H9 (cell line): Measurements from ENCODE around the gene LRRC14B. TPM values are rescaled to one million over a fixed set of nuclear protein-coding genes. Genes with fewer than 3 reads are reported as not detected.

Experiments used
- DNase-seq: peaks from one replicate; pipeline ENCODE4 v3.0.0-alpha.2; 2017
- H2AFZ ChIP-seq: one replicate; pipeline ENCODE4 v1.6.1; 2013; ENCODE audit warnings: mild to moderate bottlenecking, low read length, control low read depth, moderate library complexity
- H2AK5ac ChIP-seq: 2 replicates; pipeline ENCODE4 v1.6.1; 2013; ENCODE audit warnings: low read length, control low read depth, mixed read lengths; ENCODE audit not compliant: insufficient read length
- H2BK120ac ChIP-seq: one replicate; pipeline ENCODE4 v1.6.1; 2013; ENCODE audit warnings: low read depth, mild to moderate bottlenecking, low read length, control low read depth, inconsistent platforms; ENCODE audit not compliant: poor library complexity, severe bottlenecking
- H2BK12ac ChIP-seq: 2 replicates; pipeline ENCODE4 v1.6.1; 2013; ENCODE audit warnings: low read length, control low read depth, mixed read lengths, low read depth; ENCODE audit not compliant: insufficient read length
- H2BK15ac ChIP-seq: 2 replicates; pipeline ENCODE4 v1.6.1; 2013; ENCODE audit warnings: low read depth, low read length, control low read depth
- H2BK20ac ChIP-seq: one replicate; pipeline ENCODE4 v1.6.1; 2013; ENCODE audit warnings: low read depth, mild to moderate bottlenecking, low read length, control low read depth, inconsistent platforms; ENCODE audit not compliant: poor library complexity, severe bottlenecking
- H2BK5ac ChIP-seq: 2 replicates; pipeline ENCODE4 v1.6.1; 2013; ENCODE audit warnings: low read length, control low read depth, mixed read lengths; ENCODE audit not compliant: insufficient read length
- H3K14ac ChIP-seq: 2 replicates; pipeline ENCODE4 v1.6.1; 2013; ENCODE audit warnings: low read length, control low read depth; ENCODE audit not compliant: insufficient read depth
- H3K18ac ChIP-seq: 2 replicates; pipeline ENCODE4 v1.6.1; 2013; ENCODE audit warnings: low read depth, mild to moderate bottlenecking, mixed read lengths, low read length, control low read depth; ENCODE audit not compliant: insufficient read length
- H3K23ac ChIP-seq: 2 replicates; pipeline ENCODE4 v1.6.1; 2013; ENCODE audit warnings: low read length, control low read depth, mixed read lengths, low read depth; ENCODE audit not compliant: insufficient read length
- H3K23me2 ChIP-seq: 2 replicates; pipeline ENCODE4 v1.6.1; 2013; ENCODE audit warnings: low read depth, mild to moderate bottlenecking, mixed read lengths, low read length, control low read depth; ENCODE audit not compliant: insufficient read length, poor library complexity, severe bottlenecking
- H3K27ac ChIP-seq: 2 replicates; pipeline ENCODE4 v1.5.1; 2013; ENCODE audit warnings: low read length, control low read depth, mixed read lengths, low read depth; ENCODE audit not compliant: insufficient read length
- H3K27me3 ChIP-seq: 2 replicates; pipeline ENCODE4 v1.6.1; 2013; ENCODE audit warnings: low read length, control low read depth, inconsistent platforms; ENCODE audit not compliant: insufficient read depth
- H3K4ac ChIP-seq: 2 replicates; pipeline ENCODE4 v1.6.1; 2013; ENCODE audit warnings: low read depth, mild to moderate bottlenecking, control low read depth, inconsistent platforms, low read length, moderate library complexity
- H3K4me1 ChIP-seq: 2 replicates; pipeline ENCODE4 v1.6.1; 2013; ENCODE audit warnings: low read length, control low read depth, inconsistent platforms; ENCODE audit not compliant: insufficient read depth
- H3K4me2 ChIP-seq: 2 replicates; pipeline ENCODE4 v1.6.1; 2013; ENCODE audit warnings: low read length, control low read depth, mixed read lengths; ENCODE audit not compliant: insufficient read length, insufficient read depth
- H3K56ac ChIP-seq: 2 replicates; pipeline ENCODE4 v1.6.1; 2013; ENCODE audit warnings: low read depth, mild to moderate bottlenecking, mixed read lengths, low read length, control low read depth; ENCODE audit not compliant: insufficient read length
- H3K79me1 ChIP-seq: 2 replicates; pipeline ENCODE4 v1.6.1; 2013; ENCODE audit warnings: low read depth, mild to moderate bottlenecking, moderate library complexity, low read length, control low read depth, inconsistent platforms; ENCODE audit not compliant: insufficient read depth, poor library complexity, severe bottlenecking
- H3K79me2 ChIP-seq: 2 replicates; pipeline ENCODE4 v1.6.1; 2013; ENCODE audit warnings: low read length, control low read depth, inconsistent platforms; ENCODE audit not compliant: insufficient read depth
- H3K9ac ChIP-seq: 2 replicates; pipeline ENCODE4 v1.6.1; 2013; ENCODE audit warnings: low read length, control low read depth, mixed read lengths; ENCODE audit not compliant: insufficient read length; ENCODE audit errors: extremely low read depth
- H3K9me3 ChIP-seq: one replicate; pipeline ENCODE4 v1.6.1; 2013; ENCODE audit warnings: low read depth, low read length, inconsistent platforms; ENCODE audit not compliant: control insufficient read depth
- H3T11ph ChIP-seq: one replicate; pipeline ENCODE4 v1.6.1; 2013; ENCODE audit warnings: mild to moderate bottlenecking, low read length, control low read depth, inconsistent platforms
- H4K20me1 ChIP-seq: one replicate; pipeline ENCODE4 v1.6.1; 2013; ENCODE audit not compliant: control insufficient read depth, insufficient read length, insufficient read depth
- H4K5ac ChIP-seq: 2 replicates; pipeline ENCODE4 v1.6.1; 2013; ENCODE audit warnings: low read depth, mild to moderate bottlenecking, mixed read lengths, low read length, control low read depth; ENCODE audit not compliant: insufficient read length
- H4K8ac ChIP-seq: replicated peaks from 2 replicates; pipeline ENCODE4 v1.6.1; 2013; ENCODE audit warnings: low read length, control low read depth, mixed read lengths, low read depth; ENCODE audit not compliant: insufficient read length
- H4K91ac ChIP-seq: 2 replicates; pipeline ENCODE4 v1.6.1; 2013; ENCODE audit warnings: low read depth, mild to moderate bottlenecking, moderate library complexity, mixed read lengths, low read length, control low read depth; ENCODE audit not compliant: insufficient read length
- H3K27ac Mint-ChIP-seq, 3 experiments: 2 replicates in 2 of 3; 3 replicates in 1 of 3; pipeline ENCODE4 v1.8.0; 2020 to 2021; ENCODE audit warnings: mixed read lengths in 3 of 3, mild to moderate bottlenecking in 1 of 3, moderate library complexity in 1 of 3
- H3K27me3 Mint-ChIP-seq: 2 replicates; pipeline ENCODE4 v1.8.0; 2021; ENCODE audit warnings: low read depth, mild to moderate bottlenecking, moderate library complexity, mixed read lengths
- H3K36me3 Mint-ChIP-seq, 3 experiments: 2 replicates in 2 of 3; 3 replicates in 1 of 3; pipeline ENCODE4 v1.8.0; 2020 to 2021; ENCODE audit warnings: low read depth in 3 of 3, mixed read lengths in 3 of 3; ENCODE audit not compliant: insufficient read depth in 1 of 3
- H3K4me1 Mint-ChIP-seq, 2 experiments: 2 replicates each; pipeline ENCODE4 v1.8.0; 2020; ENCODE audit warnings: mixed read lengths in 2 of 2
- H3K4me3 Mint-ChIP-seq, 2 experiments: 2 replicates in 1 of 2; 3 replicates in 1 of 2; pipeline ENCODE4 v1.8.0; 2020 to 2021; ENCODE audit warnings: mild to moderate bottlenecking in 2 of 2, mixed read lengths in 2 of 2, moderate library complexity in 1 of 2
- H3K9me3 Mint-ChIP-seq, 2 experiments: 2 replicates in 1 of 2; 3 replicates in 1 of 2; pipeline ENCODE4 v1.8.0; 2020; ENCODE audit warnings: mild to moderate bottlenecking in 2 of 2, mixed read lengths in 2 of 2, moderate library complexity in 1 of 2
- CTCF ChIP-seq: fragments of 200-600 bp; sonication (generic); conservative IDR thresholded peaks from 3 replicates; pipeline ENCODE4 v1.8.0; 2021; ENCODE audit warnings: antibody characterized with exemption, mild to moderate bottlenecking
- WGBS: extraction: QIAGEN DNeasy Blood & Tissue Kit; methylation state at CpG from one replicate; pipeline ENCODE4 v1.1.7; 2013; ENCODE audit warnings: missing lambda C conversion rate, low lambda C conversion rate, mixed read lengths; ENCODE audit not compliant: insufficient read length; ENCODE audit errors: extremely low coverage; 5-methylcytosine and 5-hydroxymethylcytosine counted together
- total RNA-seq: library from RNA; stranded (reverse); gene quantifications from 2 replicates; pipeline ENCODE4 v1.2.1, GENCODE V29; 2021

The LRRC14B gene
- total RNA-seq, 1 experiment from 2014 or later, result not detected

GRCh38 chr5:163841-164240, 27.5 kb upstream of the LRRC14B start:
- H3K4me2 ChIP-seq, result no peak overlapping the region
- H4K5ac ChIP-seq, result no peak overlapping the region
- Mint-ChIP-seq H3K9me3 (peaks cover 15 to 17% of the 10 kb centered on the region in 2 experiments), H3K4me3 (no peak overlapping the region), H3K36me3 (peaks cover 15 to 65% (median 57%) of the 10 kb centered on the region in 3 experiments), H3K4me1 (peaks cover 4 to 10% of the 10 kb centered on the region in 2 experiments; a peak in 3 of 4 replicates), H3K27ac (peak overlapping the region in 1 of 3 experiments; percentile 66; a peak in 2 of 7 replicates), H3K27me3 (no peaks in the 10 kb centered on the region)
- H2BK5ac ChIP-seq, result no peak overlapping the region
- H3K4me1 ChIP-seq, result no peaks in the 10 kb centered on the region
- H3K9me3 ChIP-seq, result no peaks in the 10 kb centered on the region
- no peak overlapping the region for H3K4ac ChIP-seq
- no peak overlapping the region for H3K56ac ChIP-seq
- H3K14ac ChIP-seq, result no peak overlapping the region
- no peak overlapping the region for H2BK15ac ChIP-seq
- no peaks in the 10 kb centered on the region for H3K79me1 ChIP-seq
- no peak overlapping the region for H4K8ac ChIP-seq
- H3K23ac ChIP-seq, result no peak overlapping the region
- no peak overlapping the region for H2BK20ac ChIP-seq
- no peak overlapping the region for H4K91ac ChIP-seq
- no peaks in the 10 kb centered on the region for H3K79me2 ChIP-seq
- no peak overlapping the region for H2AFZ ChIP-seq
- no peak for TF ChIP-seq CTCF
- no CpG with 5 or more reads among the region's 13 CpGs for WGBS
- H2AK5ac ChIP-seq, result no peak overlapping the region
- H3K23me2 ChIP-seq, result no peaks in the 10 kb centered on the region
- no peak overlapping the region for H2BK120ac ChIP-seq
- no peak overlapping the region for H3K18ac ChIP-seq
- H2BK12ac ChIP-seq, result no peak overlapping the region
- H3K27me3 ChIP-seq, result no peaks in the 10 kb centered on the region
- no peak overlapping the region for H3K9ac ChIP-seq
- H4K20me1 ChIP-seq, result no peaks in the 10 kb centered on the region
- H3T11ph ChIP-seq, result no peak overlapping the region
- no peak overlapping the region for H3K27ac ChIP-seq
- no peak for DNase-seq
